Mesothelial cell of epicardium (in vitro differentiated cells): ENCODE data around the gene FNDC11. TPM values are rescaled to one million over a fixed set of nuclear protein-coding genes. Genes with fewer than 3 reads are reported as not detected.

Source experiments
- DNase-seq, 2 experiments: peaks; one replicate each; pipeline ENCODE4 v3.0.0; 2021; ENCODE audit warnings: low spot score in 2 of 2; ENCODE audit not compliant: unreplicated experiment in 2 of 2
- H3K27ac Mint-ChIP-seq: 2 replicates; pipeline ENCODE4 v1.8.0; 2021; ENCODE audit warnings: mixed read lengths
- H3K27me3 Mint-ChIP-seq: 2 replicates; pipeline ENCODE4 v1.8.0; 2021; ENCODE audit warnings: low read depth, mixed read lengths
- H3K36me3 Mint-ChIP-seq: 2 replicates; pipeline ENCODE4 v1.8.0; 2021; ENCODE audit warnings: mixed read lengths
- H3K4me1 Mint-ChIP-seq: 2 replicates; pipeline ENCODE4 v1.8.0; 2021; ENCODE audit warnings: mixed read lengths
- H3K4me3 Mint-ChIP-seq: 2 replicates; pipeline ENCODE4 v1.8.0; 2021; ENCODE audit warnings: mild to moderate bottlenecking, moderate library complexity, mixed read lengths
- H3K9me3 Mint-ChIP-seq: 2 replicates; pipeline ENCODE4 v1.8.0; 2021; ENCODE audit warnings: mixed read lengths
- total RNA-seq: library from RNA; stranded (reverse); gene quantifications from 3 replicates; pipeline ENCODE4 v1.2.1, GENCODE V29; 2021
- TF ChIP-seq, protein P1 (sequence below): fragments of 200-600 bp; sonication (generic); IDR thresholded peaks from one replicate; pipeline ENCODE4 v1.5.0; 2021; ENCODE audit warnings: antibody characterized with exemption; ENCODE audit not compliant: unreplicated experiment

FNDC11 gene
- total RNA-seq, 1 donor from 2014 or later = 1.1 TPM

GRCh38 chr20:63551068-63551467 is 2.9 kb upstream of the FNDC11 start:
- no peaks in the 10 kb centered on the region for H3K36me3 Mint-ChIP-seq
- H3K4me3 Mint-ChIP-seq = no peak overlapping the region
- TF ChIP-seq, protein P1, sequence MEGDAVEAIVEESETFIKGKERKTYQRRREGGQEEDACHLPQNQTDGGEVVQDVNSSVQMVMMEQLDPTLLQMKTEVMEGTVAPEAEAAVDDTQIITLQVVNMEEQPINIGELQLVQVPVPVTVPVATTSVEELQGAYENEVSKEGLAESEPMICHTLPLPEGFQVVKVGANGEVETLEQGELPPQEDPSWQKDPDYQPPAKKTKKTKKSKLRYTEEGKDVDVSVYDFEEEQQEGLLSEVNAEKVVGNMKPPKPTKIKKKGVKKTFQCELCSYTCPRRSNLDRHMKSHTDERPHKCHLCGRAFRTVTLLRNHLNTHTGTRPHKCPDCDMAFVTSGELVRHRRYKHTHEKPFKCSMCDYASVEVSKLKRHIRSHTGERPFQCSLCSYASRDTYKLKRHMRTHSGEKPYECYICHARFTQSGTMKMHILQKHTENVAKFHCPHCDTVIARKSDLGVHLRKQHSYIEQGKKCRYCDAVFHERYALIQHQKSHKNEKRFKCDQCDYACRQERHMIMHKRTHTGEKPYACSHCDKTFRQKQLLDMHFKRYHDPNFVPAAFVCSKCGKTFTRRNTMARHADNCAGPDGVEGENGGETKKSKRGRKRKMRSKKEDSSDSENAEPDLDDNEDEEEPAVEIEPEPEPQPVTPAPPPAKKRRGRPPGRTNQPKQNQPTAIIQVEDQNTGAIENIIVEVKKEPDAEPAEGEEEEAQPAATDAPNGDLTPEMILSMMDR = no peak
- no peaks in the 10 kb centered on the region for H3K9me3 Mint-ChIP-seq
- H3K27me3 Mint-ChIP-seq = peaks cover 13% of the 10 kb centered on the region
- H3K27ac Mint-ChIP-seq = no peak overlapping the region
- H3K4me1 Mint-ChIP-seq = no peaks in the 10 kb centered on the region
- DNase-seq = no peak

- Mint-ChIP-seq H3K9me3 (no peaks in the 10 kb centered on the region), H3K27ac (no peak overlapping the region), H3K4me1 (no peaks in the 10 kb centered on the region), H3K27me3 (peaks cover 8% of the 10 kb centered on the region), H3K36me3 (no peaks in the 10 kb centered on the region), H3K4me3 (peak overlapping the region; percentile 52)
- DNase-seq = no peak
- TF ChIP-seq, protein P1 = no peak
These were observed 1.3 kb upstream of the FNDC11 start for GRCh38 chr20:63552481-63553249.

DNA sequence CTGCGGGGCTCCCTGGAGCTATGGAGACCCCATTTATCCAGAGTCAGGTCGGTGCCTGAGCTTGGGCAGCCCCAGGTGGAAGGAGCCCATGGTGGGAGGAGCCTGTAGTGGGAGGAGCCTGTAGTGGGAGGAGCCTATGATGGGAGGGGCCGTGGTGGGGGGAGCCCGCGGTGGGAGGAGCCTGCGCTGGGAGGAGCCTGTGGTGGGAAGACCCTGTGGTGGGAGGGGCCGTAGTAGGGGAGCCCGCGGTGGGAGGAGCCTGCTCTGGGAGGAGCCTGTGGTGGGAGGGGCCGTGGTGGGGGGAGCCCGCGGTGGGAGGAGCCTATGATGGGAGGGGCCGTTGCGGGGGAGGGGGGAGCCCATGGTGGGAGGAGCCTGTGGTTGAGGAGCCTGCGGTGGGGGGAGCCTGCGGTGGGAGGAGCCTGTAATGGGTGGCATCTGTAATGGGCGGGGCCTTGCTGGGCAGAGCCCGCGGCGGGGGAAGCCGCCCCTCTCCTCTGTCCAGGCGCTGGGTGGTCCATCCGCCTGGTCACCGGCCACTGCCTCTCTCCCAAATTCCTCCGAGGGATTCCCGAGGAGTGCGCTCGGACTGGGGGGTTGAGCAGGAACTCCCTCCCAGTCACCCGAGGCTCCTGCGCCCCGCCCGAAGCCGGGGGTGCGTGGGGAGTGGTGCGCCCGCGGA is 567 bp upstream of the FNDC11 start:
- H3K4me3 Mint-ChIP-seq = peak overlapping the region; percentile 64
- peaks cover 4% of the 10 kb centered on the region for H3K27me3 Mint-ChIP-seq
- H3K27ac Mint-ChIP-seq = no peak overlapping the region
- TF ChIP-seq, protein P1 = no peak
- no peaks in the 10 kb centered on the region for H3K9me3 Mint-ChIP-seq
- H3K36me3 Mint-ChIP-seq = no peaks in the 10 kb centered on the region
- DNase-seq = peak; percentile 79 to 85
- no peaks in the 10 kb centered on the region for H3K4me1 Mint-ChIP-seq

- Mint-ChIP-seq H3K9me3 (no peaks in the 10 kb centered on the region), H3K27ac (no peak overlapping the region), H3K36me3 (peaks cover 2% of the 10 kb centered on the region), H3K4me1 (no peaks in the 10 kb centered on the region), H3K4me3 (peak overlapping the region; percentile 64), H3K27me3 (no peaks in the 10 kb centered on the region)
- TF ChIP-seq, protein P1 = no peak
- no peak for DNase-seq
These were observed 661 bp downstream of the FNDC11 start for GRCh38 chr20:63554361-63555278.

DNA sequence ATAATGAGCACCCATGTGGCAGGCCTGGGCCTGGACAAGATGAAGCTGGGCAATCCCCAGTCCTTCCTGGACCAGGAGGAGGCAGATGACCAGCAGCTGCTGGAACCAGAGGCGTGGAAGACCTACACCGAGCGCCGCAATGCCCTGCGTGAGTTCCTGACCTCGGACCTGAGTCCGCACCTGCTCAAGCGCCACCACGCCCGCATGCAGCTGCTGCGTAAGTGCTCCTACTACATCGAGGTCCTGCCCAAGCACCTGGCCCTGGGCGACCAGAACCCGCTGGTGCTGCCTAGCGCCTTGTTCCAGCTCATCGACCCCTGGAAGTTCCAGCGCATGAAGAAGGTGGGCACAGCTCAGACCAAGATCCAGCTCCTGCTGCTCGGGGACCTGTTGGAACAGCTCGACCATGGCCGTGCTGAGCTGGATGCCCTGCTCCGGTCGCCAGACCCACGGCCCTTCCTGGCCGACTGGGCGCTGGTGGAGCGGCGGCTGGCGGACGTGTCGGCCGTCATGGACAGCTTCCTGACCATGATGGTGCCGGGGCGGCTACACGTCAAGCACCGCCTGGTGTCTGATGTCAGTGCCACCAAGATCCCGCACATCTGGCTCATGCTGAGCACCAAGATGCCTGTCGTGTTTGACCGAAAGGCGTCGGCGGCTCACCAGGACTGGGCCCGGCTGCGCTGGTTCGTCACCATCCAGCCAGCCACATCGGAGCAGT is 1.9 kb downstream of the FNDC11 start:
- no peak overlapping the region for H3K27ac Mint-ChIP-seq
- H3K4me1 Mint-ChIP-seq = no peaks in the 10 kb centered on the region
- H3K9me3 Mint-ChIP-seq = no peaks in the 10 kb centered on the region
- H3K36me3 Mint-ChIP-seq = peaks cover 6% of the 10 kb centered on the region
- TF ChIP-seq, protein P1 = no peak
- DNase-seq = no peak
- H3K27me3 Mint-ChIP-seq = no peaks in the 10 kb centered on the region
- no peak overlapping the region for H3K4me3 Mint-ChIP-seq
